OCI-LY3 (cell line): Measurements from ENCODE around the gene FHIP2A.

ENCODE experiments used
- H2AFZ ChIP-seq: fragments of 200-600, 300-600 bp; shearing (Covaris generic); 2 replicates; pipeline ENCODE4 v1.6.0; 2014; ENCODE audit warnings: antibody characterized with exemption, low read depth, low read length
- H3K27ac ChIP-seq: fragments of 200-600, 300-600 bp; sonication (generic); 2 replicates; pipeline ENCODE4 v1.5.1; 2014; ENCODE audit warnings: mild to moderate bottlenecking, low read length, moderate library complexity, mixed read lengths
- H3K27me3 ChIP-seq: fragments of 200-600, 300-600 bp; sonication (generic); 2 replicates; pipeline ENCODE4 v1.6.1; 2014; ENCODE audit warnings: low read depth, low read length, mixed read lengths
- H3K36me3 ChIP-seq: fragments of 200-600, 300-600 bp; sonication (generic); replicated peaks from 2 replicates; pipeline ENCODE3; 2014; ENCODE audit warnings: low read depth, low read length, mixed read lengths
- H3K4me1 ChIP-seq: fragments of 300-600, 200-600 bp; sonication (generic); 2 replicates; pipeline ENCODE4 v1.6.1; 2014; ENCODE audit warnings: low read length, mixed read lengths
- H3K4me2 ChIP-seq: fragments of 200-600, 300-600 bp; sonication (generic); 2 replicates; pipeline ENCODE4 v1.6.1; 2014; ENCODE audit warnings: low read length, mixed read lengths
- H3K4me3 ChIP-seq: fragments of 300-600, 200-600 bp; sonication (generic); 2 replicates; pipeline ENCODE4 v1.5.1; 2014; ENCODE audit warnings: antibody characterized with exemption, mild to moderate bottlenecking, low read length, moderate library complexity
- H3K79me2 ChIP-seq: fragments of 300-600, 200-600 bp; shearing (Covaris generic); 2 replicates; pipeline ENCODE4 v1.6.1; 2014; ENCODE audit warnings: mild to moderate bottlenecking, low read length, mixed read lengths
- H3K9ac ChIP-seq: fragments of 300-600, 200-600 bp; shearing (Covaris generic); 2 replicates; pipeline ENCODE4 v1.6.0; 2014; ENCODE audit warnings: mild to moderate bottlenecking, low read length, moderate library complexity
- H3K9me3 ChIP-seq: fragments of 200-600, 300-600 bp; shearing (Covaris generic); 2 replicates; pipeline ENCODE4 v1.6.1; 2014; ENCODE audit warnings: low read length, mixed read lengths; ENCODE audit not compliant: insufficient read depth
- H4K20me1 ChIP-seq: fragments of 200-600, 300-600 bp; sonication (generic); 2 replicates; pipeline ENCODE4 v1.6.1; 2016; ENCODE audit warnings: low read length, mixed read lengths; ENCODE audit not compliant: insufficient read depth
- EZH2phosphoT487 ChIP-seq: fragments of 200-600 bp; shearing (Covaris generic); IDR thresholded peaks from 2 replicates; pipeline ENCODE4 v1.6.1; 2018; ENCODE audit warnings: antibody characterized with exemption, mixed run types, low read depth
- TF ChIP-seq, protein P1 (sequence below): fragments of 200-600, 300-600 bp; sonication (generic); IDR thresholded peaks from 2 replicates; pipeline ENCODE4 v1.5.1; 2014; ENCODE audit warnings: antibody characterized with exemption, low read length, low read depth

Gene FHIP2A

DNA sequence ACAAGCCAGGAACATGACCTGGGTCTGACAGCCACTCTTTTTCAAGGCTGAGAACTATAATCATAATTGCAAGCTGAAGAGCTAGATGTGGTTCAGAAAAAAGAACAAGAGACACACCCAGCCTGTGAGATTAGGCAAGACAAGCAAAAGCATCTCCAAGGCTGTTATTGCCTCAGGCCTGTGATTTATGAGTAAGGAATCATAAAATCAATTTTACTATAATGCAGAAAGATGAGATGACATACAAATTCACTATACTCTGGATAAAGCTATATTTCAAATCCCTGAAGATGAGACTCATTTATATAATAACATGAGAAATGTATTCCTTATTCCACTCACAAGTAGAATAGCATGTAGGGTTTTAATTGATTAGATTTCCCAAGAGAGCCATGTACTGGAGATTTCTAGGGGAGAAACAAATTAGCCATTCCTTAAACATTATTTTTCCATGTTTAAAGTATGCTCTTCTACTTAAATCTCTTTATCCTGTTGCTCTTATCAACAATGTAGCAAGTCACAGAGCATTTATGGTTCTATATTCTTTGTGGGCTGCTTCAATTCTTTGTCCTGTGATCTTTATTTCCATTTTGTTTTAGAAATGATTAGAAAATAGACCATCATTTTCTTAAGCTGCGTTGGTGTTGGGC is 47.4 kb downstream of the FHIP2A start:
- Histone ChIP-seq H3K4me2 (no peak overlapping the region), H3K9ac (no peak overlapping the region), H3K79me2 (no peaks in the 10 kb centered on the region), H4K20me1 (no peaks in the 10 kb centered on the region), H3K9me3 (no peaks in the 10 kb centered on the region), H3K27ac (no peak overlapping the region), H3K36me3 (no peaks in the 10 kb centered on the region), H3K4me3 (no peak overlapping the region), H3K27me3 (no peaks in the 10 kb centered on the region), H3K4me1 (no peaks in the 10 kb centered on the region), H2AFZ (no peak overlapping the region)
- TF ChIP-seq EZH2phosphoT487: no peak
- TF ChIP-seq, protein P1, sequence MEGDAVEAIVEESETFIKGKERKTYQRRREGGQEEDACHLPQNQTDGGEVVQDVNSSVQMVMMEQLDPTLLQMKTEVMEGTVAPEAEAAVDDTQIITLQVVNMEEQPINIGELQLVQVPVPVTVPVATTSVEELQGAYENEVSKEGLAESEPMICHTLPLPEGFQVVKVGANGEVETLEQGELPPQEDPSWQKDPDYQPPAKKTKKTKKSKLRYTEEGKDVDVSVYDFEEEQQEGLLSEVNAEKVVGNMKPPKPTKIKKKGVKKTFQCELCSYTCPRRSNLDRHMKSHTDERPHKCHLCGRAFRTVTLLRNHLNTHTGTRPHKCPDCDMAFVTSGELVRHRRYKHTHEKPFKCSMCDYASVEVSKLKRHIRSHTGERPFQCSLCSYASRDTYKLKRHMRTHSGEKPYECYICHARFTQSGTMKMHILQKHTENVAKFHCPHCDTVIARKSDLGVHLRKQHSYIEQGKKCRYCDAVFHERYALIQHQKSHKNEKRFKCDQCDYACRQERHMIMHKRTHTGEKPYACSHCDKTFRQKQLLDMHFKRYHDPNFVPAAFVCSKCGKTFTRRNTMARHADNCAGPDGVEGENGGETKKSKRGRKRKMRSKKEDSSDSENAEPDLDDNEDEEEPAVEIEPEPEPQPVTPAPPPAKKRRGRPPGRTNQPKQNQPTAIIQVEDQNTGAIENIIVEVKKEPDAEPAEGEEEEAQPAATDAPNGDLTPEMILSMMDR: no peak

DNA sequence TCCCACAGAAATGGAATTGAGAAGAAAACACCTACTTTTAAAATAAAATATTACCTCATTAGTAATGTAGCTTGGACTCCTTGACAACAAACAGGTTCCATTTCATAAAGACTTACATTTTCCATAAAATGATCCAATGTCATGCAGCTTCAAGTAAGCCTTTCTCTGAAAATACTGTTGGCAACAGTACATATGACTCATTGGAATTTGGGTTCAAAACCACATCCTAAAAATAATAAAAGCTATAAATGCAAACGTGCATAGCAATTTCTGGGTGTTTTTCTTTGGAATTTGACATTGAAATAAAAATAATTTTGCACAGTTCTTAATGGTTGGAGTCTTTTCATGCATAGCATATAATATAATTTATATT is 47.9 kb downstream of the FHIP2A start:
- Histone ChIP-seq H3K27me3 (no peaks in the 10 kb centered on the region), H3K36me3 (no peaks in the 10 kb centered on the region), H3K79me2 (no peaks in the 10 kb centered on the region), H2AFZ (no peak overlapping the region), H4K20me1 (no peaks in the 10 kb centered on the region), H3K4me2 (no peak overlapping the region), H3K4me3 (no peak overlapping the region), H3K9me3 (no peaks in the 10 kb centered on the region), H3K9ac (no peak overlapping the region), H3K27ac (no peak overlapping the region), H3K4me1 (no peaks in the 10 kb centered on the region)
- TF ChIP-seq, protein P1: no peak
- TF ChIP-seq EZH2phosphoT487: no peak

DNA sequence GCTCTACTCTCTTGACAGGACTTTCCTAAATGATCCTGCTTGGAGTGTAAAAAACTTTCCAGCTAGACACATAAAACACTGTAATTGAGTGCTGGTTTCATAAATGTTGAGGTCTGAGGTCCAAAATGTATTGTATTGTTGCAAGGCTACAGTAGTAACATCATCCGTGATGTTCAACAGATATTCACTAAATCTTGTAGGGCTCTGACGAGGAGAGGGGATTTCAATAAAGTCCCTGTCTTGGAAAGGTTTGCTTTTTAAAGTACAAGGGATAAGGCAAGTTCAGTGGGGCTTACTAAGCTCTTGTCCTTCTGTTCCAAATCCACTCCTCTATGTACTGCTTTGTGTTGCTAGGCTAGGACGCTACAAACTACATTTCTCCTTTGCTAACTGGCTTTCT is 48.9 kb downstream of the FHIP2A start:
- Histone ChIP-seq H3K9me3 (no peaks in the 10 kb centered on the region), H3K9ac (no peak overlapping the region), H3K27me3 (no peaks in the 10 kb centered on the region), H3K4me2 (no peak overlapping the region), H2AFZ (no peak overlapping the region), H3K4me3 (no peak overlapping the region), H3K36me3 (no peaks in the 10 kb centered on the region), H3K79me2 (no peaks in the 10 kb centered on the region), H3K4me1 (no peaks in the 10 kb centered on the region), H3K27ac (no peak overlapping the region), H4K20me1 (no peaks in the 10 kb centered on the region)
- no peak for TF ChIP-seq EZH2phosphoT487
- TF ChIP-seq, protein P1: no peak

DNA sequence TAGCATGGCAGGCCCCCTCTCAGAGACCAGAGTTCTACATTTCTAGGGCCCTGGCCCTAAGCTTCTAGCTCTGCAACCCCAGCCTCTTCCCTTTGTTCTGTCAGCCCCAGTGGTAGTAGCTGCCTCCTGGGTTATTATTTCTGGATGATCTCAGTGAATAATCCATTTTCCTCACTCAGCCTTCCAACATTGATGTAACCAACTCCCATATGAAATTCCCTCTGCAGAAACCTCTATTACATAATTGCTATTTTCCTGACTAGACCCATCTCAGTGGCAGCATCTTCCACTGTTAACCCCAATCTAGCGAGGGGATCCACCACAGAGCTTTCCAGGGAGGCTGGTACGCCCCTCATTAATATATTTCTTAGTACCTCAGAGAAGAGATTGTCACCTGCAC is 49.8 kb downstream of the FHIP2A start:
- Histone ChIP-seq H3K4me3 (no peak overlapping the region), H3K9me3 (no peaks in the 10 kb centered on the region), H3K36me3 (no peaks in the 10 kb centered on the region), H3K9ac (no peak overlapping the region), H2AFZ (no peak overlapping the region), H3K27ac (no peak overlapping the region), H3K79me2 (no peaks in the 10 kb centered on the region), H3K4me2 (no peak overlapping the region), H3K27me3 (no peaks in the 10 kb centered on the region), H3K4me1 (0 out of 2 replicates have a peak, but pooled peaks cover 2% of the 10 kb centered on the region), H4K20me1 (no peaks in the 10 kb centered on the region)
- TF ChIP-seq EZH2phosphoT487: no peak
- TF ChIP-seq, protein P1: no peak
